HCT116 (cell line): ENCODE results near the gene DBNDD2. TPM values are rescaled to one million over a fixed set of nuclear protein-coding genes. Genes with fewer than 3 reads are reported as not detected.

Experiments
- ATAC-seq: fragments of 200-7000 bp; cut with Tn5 transposase; 2 replicates; pipeline ENCODE4 v1.9.1; 2020; ENCODE audit warnings: mild to moderate bottlenecking, moderate library complexity
- BruUV-seq: library from RNA; stranded (reverse); fragments of 400-500 nt; replicated peaks from 2 replicates; lab custom pipeline; 2021; lab: Mats Ljungman, UMichigan
- CTCF ChIA-PET: fragments of 300-600 bp; sonication (Branson Sonifier 250); formaldehyde crosslinking; loops from one replicate; lab custom pipeline; 2021; ENCODE audit warnings: antibody characterized with exemption; lab: Charles Lee
- POLR2A ChIA-PET: fragments of 300-600, 350-600 bp; sonication (Branson Sonifier 250); formaldehyde crosslinking; loops from one replicate; lab custom pipeline; 2021; ENCODE audit warnings: antibody characterized with exemption; lab: Charles Lee
- RAD21 ChIA-PET, 2 experiments: fragments of 300-600 bp; sonication (Branson Sonifier 250); formaldehyde crosslinking; loops; one replicate each; lab custom pipeline; 2023; ENCODE audit warnings: low total read pairs in 2 of 2; ENCODE audit not compliant: uncharacterized antibody in 2 of 2, unreplicated experiment in 2 of 2, low non-redundant PET in 1 of 2; lab: Charles Lee
- DNase-seq: peaks from one replicate; pipeline ENCODE4 v3.0.0-alpha.2; 2010; ENCODE audit warnings: low read depth, low spot score
- H2AFZ ChIP-seq: fragments of 200-600 bp; shearing (Covaris generic), sonication (generic); 2 replicates; pipeline ENCODE4 v1.6.1; 2017; ENCODE audit warnings: low read depth, mixed run types, mixed read lengths, antibody characterized with exemption, low read length; ENCODE audit not compliant: poor library complexity, severe bottlenecking
- H3K27ac ChIP-seq: 2 replicates; pipeline ENCODE4 v1.5.1; 2012; ENCODE audit warnings: low read depth, low read length
- H3K27me3 ChIP-seq: fragments of 200-600 bp; sonication (generic); 2 replicates; pipeline ENCODE4 v1.6.1; 2016; ENCODE audit warnings: mixed run types, low read length, mixed read lengths; ENCODE audit not compliant: insufficient read depth
- H3K36me3 ChIP-seq, 2 experiments: fragments of 200-500 bp in 1 of 2; fragments of 200-600 bp in 1 of 2; sonication (Bioruptor generic) in 1 of 2; sonication (generic) in 1 of 2; 2 replicates each; pipeline versions ENCODE4 v1.5.1 to v1.6.1; 2014 to 2016; ENCODE audit warnings: low read length in 2 of 2, inconsistent platforms in 1 of 2, mixed read lengths in 1 of 2, mixed run types in 1 of 2; ENCODE audit not compliant: insufficient read depth in 2 of 2, control insufficient read depth in 1 of 2
- H3K4me1 ChIP-seq, 2 experiments: fragments of 200-600 bp in 1 of 2; sonication (generic) in 1 of 2; 2 replicates each; pipeline versions ENCODE4 v1.5.1 to v1.6.1; 2012 to 2017; ENCODE audit warnings: low read length in 2 of 2, inconsistent platforms in 1 of 2, mild to moderate bottlenecking in 1 of 2, mixed read lengths in 1 of 2, mixed run types in 1 of 2, moderate library complexity in 1 of 2; ENCODE audit not compliant: insufficient read depth in 2 of 2, control insufficient read depth in 1 of 2
- H3K4me2 ChIP-seq: fragments of 200-600 bp; sonication (generic); 2 replicates; pipeline ENCODE4 v1.6.1; 2017; ENCODE audit warnings: mixed run types, low read length, mixed read lengths
- H3K4me3 ChIP-seq, 2 experiments: fragments of 200-600 bp in 1 of 2; sonication (generic) in 1 of 2; replicated peaks in 1 of 2; 2 replicates each; pipeline ENCODE4 v1.5.1; 2011 to 2016; ENCODE audit warnings: low read length in 2 of 2, control low read depth in 1 of 2, low read depth in 1 of 2, mild to moderate bottlenecking in 1 of 2, mixed read lengths in 1 of 2, mixed run types in 1 of 2
- H3K79me2 ChIP-seq: fragments of 200-600 bp; sonication (generic); 2 replicates; pipeline ENCODE4 v1.6.1; 2017; ENCODE audit warnings: mild to moderate bottlenecking, mixed run types, low read length, moderate library complexity, mixed read lengths; ENCODE audit not compliant: insufficient read depth
- H3K9ac ChIP-seq: fragments of 200-600 bp; sonication (generic); 2 replicates; pipeline ENCODE4 v1.6.1; 2016; ENCODE audit warnings: low read length, mixed read lengths
- H3K9me2 ChIP-seq: fragments of 200-600 bp; sonication (generic), shearing (Covaris generic); 2 replicates; pipeline ENCODE4 v1.6.1; 2017; ENCODE audit warnings: mixed run types, mild to moderate bottlenecking, moderate library complexity; ENCODE audit not compliant: insufficient read depth
- H3K9me3 ChIP-seq, 2 experiments: fragments of 200-500 bp in 1 of 2; fragments of 200-600 bp in 1 of 2; sonication (Bioruptor generic) in 1 of 2; sonication (generic) in 1 of 2; 2 replicates each; pipeline ENCODE4 v1.6.1; 2014 to 2017; ENCODE audit warnings: low read length in 2 of 2, mixed read lengths in 2 of 2, inconsistent platforms in 1 of 2, low read depth in 1 of 2, mild to moderate bottlenecking in 1 of 2, mixed run types in 1 of 2, moderate library complexity in 1 of 2; ENCODE audit not compliant: control insufficient read depth in 1 of 2, insufficient read depth in 1 of 2
- H4K20me1 ChIP-seq: fragments of 200-600 bp; sonication (generic), shearing (Covaris generic); 2 replicates; pipeline ENCODE4 v1.6.1; 2017; ENCODE audit warnings: mixed run types, mild to moderate bottlenecking, moderate library complexity; ENCODE audit not compliant: insufficient read depth
- EGR1 ChIP-seq: IDR thresholded peaks from 2 replicates; pipeline ENCODE4 v1.6.1; 2012; ENCODE audit warnings: low read depth
- ELF1 ChIP-seq: IDR thresholded peaks from 2 replicates; pipeline ENCODE4 v1.6.1; 2012; ENCODE audit warnings: low read depth, borderline replicate concordance
- EZH2phosphoT487 ChIP-seq: fragments of 200-600 bp; IDR thresholded peaks from 2 replicates; pipeline ENCODE4 v1.6.1; 2018; ENCODE audit warnings: antibody characterized with exemption, borderline replicate concordance
- SRF ChIP-seq: IDR thresholded peaks from 2 replicates; pipeline ENCODE4 v1.6.1; 2012; ENCODE audit warnings: low read depth
- TCF7L2 ChIP-seq: IDR thresholded peaks from 2 replicates; pipeline ENCODE4 v1.7.0; 2011; ENCODE audit warnings: borderline replicate concordance, inconsistent platforms; ENCODE audit not compliant: insufficient read depth, insufficient read length; ENCODE audit errors: extremely low read depth
- YY1 ChIP-seq: IDR thresholded peaks from 2 replicates; pipeline ENCODE4 v1.6.1; 2011; ENCODE audit warnings: low read length, low read depth, moderate library complexity, mild to moderate bottlenecking; ENCODE audit not compliant: insufficient replicate concordance; ENCODE audit errors: extremely low read depth
- ZNF274 ChIP-seq: fragments of 200-500 bp; sonication (Bioruptor generic); IDR thresholded peaks from 2 replicates; pipeline ENCODE4 v1.6.1; 2014; ENCODE audit warnings: mild to moderate bottlenecking, low read depth, low read length, inconsistent platforms
- intact Hi-C: fragments of 100-400 bp; cut with micrococcal nuclease; formaldehyde crosslinking; loops from 2 replicates; pipeline ENCODE4 v1.10.0; 2022
- total RNA-seq: library from RNA; stranded (reverse); gene quantifications from one replicate; pipeline ENCODE4 v1.2.1, GENCODE V29; 2021; ENCODE audit not compliant: unreplicated experiment
- TF ChIP-seq, protein P1 (sequence below): IDR thresholded peaks from 2 replicates; pipeline ENCODE4 v1.6.1; 2011; ENCODE audit warnings: mild to moderate bottlenecking, low read length, moderate library complexity; ENCODE audit not compliant: insufficient replicate concordance; ENCODE audit errors: extremely low read depth
- TF ChIP-seq, protein P2 (sequence below): IDR thresholded peaks from 2 replicates; pipeline ENCODE4 v1.6.1; 2012
- TF ChIP-seq, protein P3 (sequence below), 3 experiments: fragments of 200-600 bp in 1 of 3; sonication (generic) in 1 of 3; IDR thresholded peaks in 2 of 3; conservative IDR thresholded peaks in 1 of 3; 2 replicates each; pipeline ENCODE4 v1.5.1; 2012 to 2017; ENCODE audit warnings: low read depth in 2 of 3, low read length in 2 of 3, antibody characterized with exemption in 1 of 3, borderline replicate concordance in 1 of 3, control low read depth in 1 of 3, mild to moderate bottlenecking in 1 of 3, mixed read lengths in 1 of 3, mixed run types in 1 of 3, moderate library complexity in 1 of 3; ENCODE audit not compliant: insufficient read depth in 1 of 3
- TF ChIP-seq, protein P4 (sequence below): IDR thresholded peaks from 2 replicates; pipeline ENCODE4 v1.6.1; 2012; ENCODE audit warnings: low read depth

DBNDD2 gene
- total RNA-seq, 1 experiment from 2014 or later, result 44.2 TPM

DNA sequence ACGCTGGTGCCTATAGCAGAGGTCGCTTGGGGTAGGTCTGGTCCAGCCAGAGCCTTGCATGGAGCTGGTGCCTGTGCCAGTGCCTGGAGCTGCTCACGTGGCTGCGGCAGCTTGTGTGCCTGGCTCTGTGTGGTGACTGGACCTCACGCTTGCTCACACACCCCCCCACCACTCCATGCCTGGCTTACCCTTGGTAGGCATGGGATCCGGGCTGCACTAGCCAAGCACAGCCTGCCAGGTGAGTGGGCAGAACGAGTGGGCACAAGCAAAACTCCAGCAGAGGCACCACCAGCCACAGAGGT, 13.0 kb upstream of the DBNDD2 start:
- no TSS peak for BruUV-seq
- peaks cover 0 to 7% of the 10 kb centered on the region in 2 experiments; a peak in 1 of 4 replicates for H3K9me3 ChIP-seq
- CTCF ChIA-PET, result no interaction called here

More for the DNA sequence above, 13.0 kb upstream of the DBNDD2 start:
- H3K27ac ChIP-seq, result no peak overlapping the region
- TF ChIP-seq EGR1 (no peak), SRF (no peak), TCF7L2 (no peak), YY1 (no peak), EZH2phosphoT487 (no peak), ZNF274 (no peak), ELF1 (no peak)
- TF ChIP-seq, protein P1, sequence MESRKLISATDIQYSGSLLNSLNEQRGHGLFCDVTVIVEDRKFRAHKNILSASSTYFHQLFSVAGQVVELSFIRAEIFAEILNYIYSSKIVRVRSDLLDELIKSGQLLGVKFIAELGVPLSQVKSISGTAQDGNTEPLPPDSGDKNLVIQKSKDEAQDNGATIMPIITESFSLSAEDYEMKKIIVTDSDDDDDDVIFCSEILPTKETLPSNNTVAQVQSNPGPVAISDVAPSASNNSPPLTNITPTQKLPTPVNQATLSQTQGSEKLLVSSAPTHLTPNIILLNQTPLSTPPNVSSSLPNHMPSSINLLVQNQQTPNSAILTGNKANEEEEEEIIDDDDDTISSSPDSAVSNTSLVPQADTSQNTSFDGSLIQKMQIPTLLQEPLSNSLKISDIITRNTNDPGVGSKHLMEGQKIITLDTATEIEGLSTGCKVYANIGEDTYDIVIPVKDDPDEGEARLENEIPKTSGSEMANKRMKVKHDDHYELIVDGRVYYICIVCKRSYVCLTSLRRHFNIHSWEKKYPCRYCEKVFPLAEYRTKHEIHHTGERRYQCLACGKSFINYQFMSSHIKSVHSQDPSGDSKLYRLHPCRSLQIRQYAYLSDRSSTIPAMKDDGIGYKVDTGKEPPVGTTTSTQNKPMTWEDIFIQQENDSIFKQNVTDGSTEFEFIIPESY, result no peak
- TF ChIP-seq, protein P2, sequence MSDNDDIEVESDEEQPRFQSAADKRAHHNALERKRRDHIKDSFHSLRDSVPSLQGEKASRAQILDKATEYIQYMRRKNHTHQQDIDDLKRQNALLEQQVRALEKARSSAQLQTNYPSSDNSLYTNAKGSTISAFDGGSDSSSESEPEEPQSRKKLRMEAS, result no peak
- TF ChIP-seq, protein P3, sequence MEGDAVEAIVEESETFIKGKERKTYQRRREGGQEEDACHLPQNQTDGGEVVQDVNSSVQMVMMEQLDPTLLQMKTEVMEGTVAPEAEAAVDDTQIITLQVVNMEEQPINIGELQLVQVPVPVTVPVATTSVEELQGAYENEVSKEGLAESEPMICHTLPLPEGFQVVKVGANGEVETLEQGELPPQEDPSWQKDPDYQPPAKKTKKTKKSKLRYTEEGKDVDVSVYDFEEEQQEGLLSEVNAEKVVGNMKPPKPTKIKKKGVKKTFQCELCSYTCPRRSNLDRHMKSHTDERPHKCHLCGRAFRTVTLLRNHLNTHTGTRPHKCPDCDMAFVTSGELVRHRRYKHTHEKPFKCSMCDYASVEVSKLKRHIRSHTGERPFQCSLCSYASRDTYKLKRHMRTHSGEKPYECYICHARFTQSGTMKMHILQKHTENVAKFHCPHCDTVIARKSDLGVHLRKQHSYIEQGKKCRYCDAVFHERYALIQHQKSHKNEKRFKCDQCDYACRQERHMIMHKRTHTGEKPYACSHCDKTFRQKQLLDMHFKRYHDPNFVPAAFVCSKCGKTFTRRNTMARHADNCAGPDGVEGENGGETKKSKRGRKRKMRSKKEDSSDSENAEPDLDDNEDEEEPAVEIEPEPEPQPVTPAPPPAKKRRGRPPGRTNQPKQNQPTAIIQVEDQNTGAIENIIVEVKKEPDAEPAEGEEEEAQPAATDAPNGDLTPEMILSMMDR (IDR thresholded peaks at IDR 0.05 in 2 of 3, conservative IDR thresholded peaks at IDR 0.05 in 1 of 3; ENCODE audit: borderline replicate concordance in 1 of 3, insufficient read depth in 1 of 3, low read depth in 2 of 3, low read length in 2 of 3), result no peak
- TF ChIP-seq, protein P4, sequence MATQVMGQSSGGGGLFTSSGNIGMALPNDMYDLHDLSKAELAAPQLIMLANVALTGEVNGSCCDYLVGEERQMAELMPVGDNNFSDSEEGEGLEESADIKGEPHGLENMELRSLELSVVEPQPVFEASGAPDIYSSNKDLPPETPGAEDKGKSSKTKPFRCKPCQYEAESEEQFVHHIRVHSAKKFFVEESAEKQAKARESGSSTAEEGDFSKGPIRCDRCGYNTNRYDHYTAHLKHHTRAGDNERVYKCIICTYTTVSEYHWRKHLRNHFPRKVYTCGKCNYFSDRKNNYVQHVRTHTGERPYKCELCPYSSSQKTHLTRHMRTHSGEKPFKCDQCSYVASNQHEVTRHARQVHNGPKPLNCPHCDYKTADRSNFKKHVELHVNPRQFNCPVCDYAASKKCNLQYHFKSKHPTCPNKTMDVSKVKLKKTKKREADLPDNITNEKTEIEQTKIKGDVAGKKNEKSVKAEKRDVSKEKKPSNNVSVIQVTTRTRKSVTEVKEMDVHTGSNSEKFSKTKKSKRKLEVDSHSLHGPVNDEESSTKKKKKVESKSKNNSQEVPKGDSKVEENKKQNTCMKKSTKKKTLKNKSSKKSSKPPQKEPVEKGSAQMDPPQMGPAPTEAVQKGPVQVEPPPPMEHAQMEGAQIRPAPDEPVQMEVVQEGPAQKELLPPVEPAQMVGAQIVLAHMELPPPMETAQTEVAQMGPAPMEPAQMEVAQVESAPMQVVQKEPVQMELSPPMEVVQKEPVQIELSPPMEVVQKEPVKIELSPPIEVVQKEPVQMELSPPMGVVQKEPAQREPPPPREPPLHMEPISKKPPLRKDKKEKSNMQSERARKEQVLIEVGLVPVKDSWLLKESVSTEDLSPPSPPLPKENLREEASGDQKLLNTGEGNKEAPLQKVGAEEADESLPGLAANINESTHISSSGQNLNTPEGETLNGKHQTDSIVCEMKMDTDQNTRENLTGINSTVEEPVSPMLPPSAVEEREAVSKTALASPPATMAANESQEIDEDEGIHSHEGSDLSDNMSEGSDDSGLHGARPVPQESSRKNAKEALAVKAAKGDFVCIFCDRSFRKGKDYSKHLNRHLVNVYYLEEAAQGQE, result no peak
- ChIA-PET POLR2A (no interaction called here), RAD21 (no interaction called here)
- H3K9ac ChIP-seq, result no peak overlapping the region
- DNase-seq, result no peak
- H3K4me3 ChIP-seq, result no peak overlapping the region
- intact Hi-C loops, result no loop called here
- no peak overlapping the region for H3K4me2 ChIP-seq
- H2AFZ ChIP-seq, result no peak overlapping the region
- H4K20me1 ChIP-seq, result no peaks in the 10 kb centered on the region
- H3K36me3 ChIP-seq, result no peaks in the 10 kb centered on the region
- no peaks in the 10 kb centered on the region for H3K4me1 ChIP-seq
- ATAC-seq, result no peak
- no peaks in the 10 kb centered on the region for H3K9me2 ChIP-seq
- no peaks in the 10 kb centered on the region for H3K27me3 ChIP-seq
- no peaks in the 10 kb centered on the region for H3K79me2 ChIP-seq
